ENCODE data around the gene GRAMD1A.

The GRAMD1A gene

GRCh38 chr19:35056513-35057063 is 56.5 kb downstream of the GRAMD1A start:
- DNase-seq: no peak

GRCh38 chr19:35058370-35058769 is 58.2 kb downstream of the GRAMD1A start:
- DNase-seq: no peak

GRCh38 chr19:35059006-35059798 is 59.1 kb downstream of the GRAMD1A start:
- DNase-seq: no peak

- DNase-seq: no peak
Measured at GRCh38 chr19:35059799-35060091, 59.6 kb downstream of the GRAMD1A start.

GRCh38 chr19:35060160-35060855 is 60.2 kb downstream of the GRAMD1A start:
- no peak for DNase-seq

- no peak for DNase-seq
Measured at GRCh38 chr19:35061583-35062373, 61.7 kb downstream of the GRAMD1A start.

GRCh38 chr19:35062942-35063341 is 62.8 kb downstream of the GRAMD1A start:
- no peak for DNase-seq

GRCh38 chr19:35063940-35064818 is 64.1 kb downstream of the GRAMD1A start:
- no peak for DNase-seq

- no peak for DNase-seq
Measured at GRCh38 chr19:35065574-35065973, 65.5 kb downstream of the GRAMD1A start.

- DNase-seq: no peak
Measured at GRCh38 chr19:35066121-35066520, 66.0 kb downstream of the GRAMD1A start.

- DNase-seq: peak; percentile 68 to 74
Measured at GRCh38 chr19:35066691-35067563, 66.8 kb downstream of the GRAMD1A start.

GRCh38 chr19:35068941-35069634 is 69.0 kb downstream of the GRAMD1A start:
- no peak for DNase-seq

- DNase-seq: no peak
Measured at GRCh38 chr19:35069696-35070095, 69.6 kb downstream of the GRAMD1A start.

GRCh38 chr19:35070471-35070870 is 70.3 kb downstream of the GRAMD1A start:
- DNase-seq: no peak

- DNase-seq: no peak
Measured at GRCh38 chr19:35073516-35073915, 73.4 kb downstream of the GRAMD1A start.

GRCh38 chr19:35073941-35074340 is 73.8 kb downstream of the GRAMD1A start:
- no peak for DNase-seq

- DNase-seq: no peak
Measured at GRCh38 chr19:35074426-35075201, 74.5 kb downstream of the GRAMD1A start.

GRCh38 chr19:35075202-35076025 is 75.3 kb downstream of the GRAMD1A start:
- DNase-seq: no peak

GRCh38 chr19:35076026-35076370 is 75.9 kb downstream of the GRAMD1A start:
- DNase-seq: no peak
